ENCODE measurements around the gene SSBP4.

SSBP4 gene

DNA sequence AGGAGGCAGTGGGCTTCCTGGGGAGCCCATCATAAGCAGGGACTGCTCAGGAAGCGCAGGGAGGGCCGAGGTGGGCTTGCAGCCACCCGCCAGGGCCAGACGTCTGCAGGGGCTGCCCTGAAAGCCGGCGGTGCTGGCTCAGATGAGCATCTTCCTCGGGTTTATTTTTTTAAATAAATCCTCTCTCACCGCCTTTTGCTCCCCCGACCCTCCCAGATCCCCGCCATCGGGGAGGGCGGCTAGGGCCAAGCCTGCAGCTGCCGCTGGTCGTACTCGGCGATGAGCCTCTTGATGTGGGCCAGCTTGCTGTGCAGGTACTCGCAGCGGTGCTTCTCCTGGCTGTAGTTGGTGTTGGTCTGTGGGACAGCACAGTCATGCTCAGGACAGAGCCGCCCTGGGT, 25.3 kb downstream of the SSBP4 start:
- DNase-seq (ENCODE audit: low spot score), result no peak

DNA sequence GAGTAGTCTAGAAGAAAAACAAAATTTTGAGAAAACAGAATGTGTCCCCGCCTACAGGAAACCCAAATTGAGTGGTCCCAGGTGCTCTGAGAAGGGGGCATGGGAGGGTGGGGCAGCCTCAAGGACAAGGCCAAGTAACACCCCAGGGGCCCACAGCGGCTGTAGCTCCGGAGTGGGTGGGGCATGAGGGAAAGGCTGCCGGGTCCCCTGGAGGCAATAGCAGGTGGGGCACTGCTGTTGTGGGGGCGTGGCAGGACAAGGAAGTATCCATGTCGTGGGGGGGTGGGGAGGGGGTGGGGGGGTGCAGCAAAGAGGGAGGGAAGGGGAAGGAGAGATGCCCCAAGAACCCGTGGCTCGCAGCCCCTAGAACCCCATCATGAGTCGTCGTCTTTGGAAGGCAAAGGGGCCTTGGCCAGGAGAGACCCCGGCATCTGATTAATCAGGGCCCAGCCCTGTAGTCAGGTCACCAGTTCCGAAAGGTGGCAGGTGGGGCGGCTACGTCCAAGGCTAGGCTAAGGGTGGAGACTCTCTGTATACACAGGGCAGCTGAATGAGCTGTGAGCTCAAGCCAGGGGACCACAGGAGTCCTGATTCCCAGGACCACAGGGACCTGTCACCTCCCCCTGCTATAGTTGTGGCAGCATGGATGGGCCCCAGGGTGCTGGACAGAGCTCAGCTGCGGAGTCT, 26.2 kb downstream of the SSBP4 start:
- no peak for DNase-seq (ENCODE audit: low spot score)

DNA sequence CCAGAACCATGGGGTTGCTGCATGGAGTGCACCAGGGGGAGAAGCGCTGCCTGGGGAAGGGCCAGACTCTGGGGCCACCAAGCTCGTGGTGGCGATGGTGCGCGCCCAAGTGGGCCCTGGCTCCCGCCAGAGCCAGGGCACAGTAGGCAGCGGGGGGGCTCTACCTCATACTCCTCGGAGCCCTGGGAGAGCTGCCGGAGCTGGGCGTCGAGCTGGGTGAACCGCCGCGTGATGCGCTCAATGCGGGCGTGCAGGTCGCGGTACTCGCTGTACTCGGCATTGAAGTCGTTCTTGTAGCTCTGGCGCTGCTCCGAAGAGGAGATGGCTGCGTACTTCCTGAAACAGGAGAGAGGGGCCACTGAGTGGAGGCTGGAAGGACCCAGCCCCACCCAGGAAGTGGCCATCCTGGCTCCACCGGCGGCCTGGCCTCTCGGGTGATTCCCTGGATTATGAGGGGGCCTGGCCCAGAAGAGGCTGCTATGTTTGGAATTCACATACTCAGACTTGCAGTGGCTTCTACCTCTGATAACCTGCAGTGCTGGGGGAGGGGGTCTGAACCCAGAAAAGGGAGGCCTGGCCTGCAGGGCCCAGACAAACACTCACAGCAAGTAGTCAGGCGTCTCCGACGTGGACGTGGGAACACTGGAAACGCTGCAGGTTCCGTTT, 27.1 kb downstream of the SSBP4 start:
- no peak for DNase-seq (ENCODE audit: low spot score)

DNA sequence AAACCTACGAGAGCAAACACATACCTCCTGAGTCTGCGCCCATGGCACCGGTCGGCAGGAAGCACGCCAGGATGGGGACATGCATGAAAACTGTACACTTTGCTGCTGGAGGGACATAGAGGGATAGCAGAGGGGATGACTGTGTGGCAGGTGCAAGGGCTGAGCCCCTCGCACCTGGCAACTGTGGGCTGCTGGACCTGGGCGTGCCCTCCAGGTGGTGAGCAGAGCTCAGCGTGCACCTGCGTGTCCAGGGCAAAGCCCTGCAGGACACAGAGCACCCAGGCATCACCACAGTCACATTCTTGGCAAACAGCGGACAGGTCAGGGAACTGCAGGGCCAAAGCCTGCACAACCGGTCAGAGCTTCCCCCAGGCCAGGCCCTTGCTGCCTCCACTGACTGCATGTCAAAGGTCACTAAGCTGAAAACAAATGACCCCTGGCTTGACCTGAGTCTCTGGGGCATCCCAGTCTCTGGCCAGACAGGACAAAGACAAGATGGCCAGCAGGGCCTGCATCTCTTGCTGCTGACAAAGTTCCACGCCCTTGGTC, 27.7 kb downstream of the SSBP4 start:
- no peak for DNase-seq (ENCODE audit: low spot score)

DNA sequence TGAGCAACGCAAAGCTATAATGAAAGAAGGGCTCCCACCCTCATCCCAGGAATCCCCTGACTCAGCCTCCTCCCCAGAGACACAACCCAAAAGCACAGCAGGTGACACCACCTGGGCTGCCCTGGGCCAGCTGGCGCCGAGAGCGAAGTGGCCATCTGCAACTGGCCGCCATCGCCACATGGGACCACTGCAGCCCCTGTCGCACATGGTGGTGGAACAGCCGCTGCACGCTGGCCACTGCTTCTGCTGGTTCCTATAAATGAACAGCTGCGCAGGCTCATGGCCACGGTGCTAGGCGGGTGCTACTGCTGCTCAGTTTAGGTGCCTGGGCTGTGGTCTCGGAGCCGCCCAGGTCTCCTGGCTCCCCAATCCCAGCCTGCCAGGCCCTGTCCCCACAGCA, 30.4 kb downstream of the SSBP4 start:
- no peak for DNase-seq (ENCODE audit: low spot score)

DNA sequence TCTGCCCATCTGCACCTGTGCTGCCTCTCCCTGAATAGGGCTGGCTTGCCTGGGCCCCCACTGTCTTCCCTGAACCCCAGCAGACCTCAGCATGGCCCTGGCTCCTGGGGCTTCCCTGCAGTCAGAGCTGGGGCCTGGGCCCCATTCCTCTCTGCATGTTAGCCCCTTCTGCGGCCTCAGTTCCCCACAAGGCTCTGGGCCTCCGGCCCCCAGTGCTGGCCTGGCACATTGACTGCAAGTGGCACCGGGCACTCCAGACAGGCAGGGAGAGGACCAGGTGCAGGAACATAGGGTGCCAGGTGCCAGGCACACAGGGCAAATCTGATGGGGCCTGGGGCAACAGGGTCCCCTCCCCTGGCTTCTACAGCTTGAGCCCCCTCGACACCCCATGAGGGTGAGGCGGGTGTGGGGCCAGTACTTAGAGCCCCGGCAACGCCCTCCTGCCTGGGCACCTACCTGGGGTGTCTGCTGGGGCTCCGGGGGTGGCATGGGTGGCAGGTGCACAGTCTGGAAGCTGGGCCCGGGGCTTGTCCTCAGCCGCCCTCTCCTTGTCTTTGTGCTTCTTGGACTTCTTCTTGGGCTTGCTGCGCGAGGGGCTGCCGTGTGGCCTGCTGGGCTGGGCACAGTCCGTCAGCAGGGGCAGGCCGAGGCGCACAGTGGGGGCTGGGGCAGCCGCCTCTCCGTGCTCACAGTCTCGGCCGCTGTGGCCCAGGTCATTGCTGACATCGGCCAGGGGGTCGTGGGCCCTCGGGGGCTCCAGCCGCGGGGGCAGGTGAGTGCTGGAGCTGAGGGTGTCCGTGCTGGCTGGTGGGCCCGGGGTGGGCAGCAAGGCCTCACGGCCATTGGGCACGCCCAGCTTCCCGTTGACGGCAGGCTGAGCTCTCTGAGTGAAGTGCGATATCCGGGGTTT, 31.1 kb downstream of the SSBP4 start:
- no peak for DNase-seq (ENCODE audit: low spot score)

DNA sequence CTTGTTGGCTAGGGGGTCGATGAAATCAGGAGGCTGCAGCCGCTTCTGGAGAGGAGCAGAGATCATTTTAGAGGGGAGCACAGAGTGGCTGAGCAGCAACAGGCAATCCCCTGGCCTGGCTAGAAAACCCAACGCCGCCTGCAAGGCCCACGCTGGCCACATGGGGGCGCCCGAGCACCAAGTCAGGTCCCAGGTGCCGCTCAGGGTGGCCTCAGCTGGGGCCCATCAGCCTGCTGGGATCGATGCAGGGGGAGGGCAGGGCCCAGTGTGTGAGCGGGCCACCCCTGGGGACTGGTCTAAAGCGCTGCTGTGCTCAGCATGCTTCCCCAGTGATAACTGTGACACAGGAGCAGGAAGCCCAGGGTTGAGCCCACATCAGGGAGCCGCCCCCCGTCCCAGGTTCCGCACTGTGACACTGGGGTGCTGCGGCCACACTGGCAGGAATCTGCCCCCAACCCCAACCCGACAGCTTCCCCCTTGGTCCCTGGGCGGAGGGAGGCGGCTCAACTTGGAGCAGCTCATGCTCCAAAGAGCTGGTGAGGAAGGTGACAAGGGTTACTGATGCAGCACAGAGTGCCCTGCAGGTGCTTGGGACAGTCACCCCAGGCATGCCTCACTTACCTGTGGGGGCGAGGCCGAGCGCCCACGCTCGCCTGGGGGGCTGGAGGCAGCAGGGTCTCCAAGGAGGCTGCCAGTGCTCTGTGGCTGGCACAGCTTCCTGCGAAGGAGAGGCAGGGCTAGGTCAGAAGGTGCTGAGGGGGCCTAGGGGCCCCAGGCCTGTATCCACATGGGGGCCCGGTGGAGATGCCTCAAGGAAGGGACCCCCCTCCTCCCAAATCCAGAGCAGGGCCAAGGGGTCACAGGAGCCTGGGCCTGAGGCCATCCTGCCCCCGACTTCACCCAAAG, 32.0 kb downstream of the SSBP4 start:
- peak; percentile 93 for DNase-seq (ENCODE audit: low spot score)

DNA sequence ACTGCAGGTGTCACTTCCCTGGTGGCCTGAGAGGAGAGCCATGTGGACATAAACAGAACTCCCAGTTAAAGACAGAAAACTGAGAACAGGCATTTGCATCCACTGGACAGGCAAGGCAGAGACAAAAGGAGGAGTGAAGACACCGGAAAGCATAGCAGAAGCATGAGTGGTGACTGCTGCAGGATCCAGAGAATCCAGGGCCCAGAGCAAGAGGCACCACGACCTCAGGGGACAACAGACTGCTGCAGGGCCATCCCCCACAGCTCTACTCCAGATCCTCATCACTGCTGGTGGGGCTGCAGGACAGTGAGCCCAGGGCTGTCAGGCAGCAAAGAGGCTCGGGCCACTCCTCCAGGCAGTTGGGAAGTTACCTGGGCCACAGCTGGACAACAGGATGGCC, 33.2 kb downstream of the SSBP4 start:
- DNase-seq (ENCODE audit: low spot score), result no peak

DNA sequence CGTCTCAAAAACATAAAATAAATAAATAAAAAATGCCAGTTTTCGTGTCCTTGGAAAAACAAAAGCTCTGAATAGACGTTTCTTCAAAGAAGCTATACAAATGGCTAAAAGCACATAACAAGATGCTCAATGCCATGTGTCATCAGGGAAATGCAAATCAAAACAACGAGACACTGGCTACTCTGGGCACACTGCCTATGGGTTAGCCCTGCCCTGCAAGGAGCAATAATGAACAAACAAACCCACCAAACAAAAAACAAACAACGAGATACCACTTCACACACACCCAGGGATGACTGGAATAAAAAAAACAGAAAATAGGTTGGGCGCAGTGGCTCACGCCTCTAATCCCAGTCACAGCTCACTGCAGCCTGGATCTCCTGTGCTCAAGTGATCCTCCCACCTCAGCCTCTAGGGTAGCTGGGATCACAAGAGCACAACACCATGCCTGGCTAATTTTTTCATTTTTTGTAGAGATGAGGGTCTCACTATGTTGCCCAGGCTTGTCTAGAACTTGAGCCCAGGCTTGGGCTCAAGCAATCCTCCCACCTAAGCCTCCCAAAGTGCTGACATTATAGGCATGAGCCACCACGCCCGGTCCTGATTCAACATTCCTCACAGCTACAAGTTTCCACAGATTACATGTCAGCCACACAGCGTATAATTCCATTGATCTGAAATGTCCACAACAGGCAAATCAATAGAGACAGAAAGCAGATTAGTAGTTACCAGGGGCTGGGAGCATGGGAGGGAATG, 34.2 kb downstream of the SSBP4 start:
- no peak for DNase-seq (ENCODE audit: low spot score)

DNA sequence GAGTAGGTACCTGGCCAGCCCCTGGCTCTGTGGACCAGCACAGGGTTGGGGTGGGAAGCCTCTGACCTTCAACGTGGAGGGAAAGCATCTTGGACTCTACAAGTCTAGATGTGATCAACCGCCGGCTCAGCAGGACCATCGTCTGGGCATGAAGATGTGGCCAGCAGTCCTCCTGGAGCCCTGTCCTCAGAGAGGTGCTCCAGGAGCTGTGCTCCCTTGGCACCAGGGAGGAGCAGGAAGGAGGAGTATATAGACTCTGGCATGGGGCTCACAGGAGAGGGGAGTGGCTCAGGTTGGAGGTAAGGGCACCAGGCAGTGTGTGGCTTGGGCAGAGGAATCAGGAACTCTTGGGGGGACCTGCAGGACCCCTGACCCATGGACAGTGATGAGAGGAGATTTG, 37.1 kb downstream of the SSBP4 start:
- no peak for DNase-seq (ENCODE audit: low spot score)

DNA sequence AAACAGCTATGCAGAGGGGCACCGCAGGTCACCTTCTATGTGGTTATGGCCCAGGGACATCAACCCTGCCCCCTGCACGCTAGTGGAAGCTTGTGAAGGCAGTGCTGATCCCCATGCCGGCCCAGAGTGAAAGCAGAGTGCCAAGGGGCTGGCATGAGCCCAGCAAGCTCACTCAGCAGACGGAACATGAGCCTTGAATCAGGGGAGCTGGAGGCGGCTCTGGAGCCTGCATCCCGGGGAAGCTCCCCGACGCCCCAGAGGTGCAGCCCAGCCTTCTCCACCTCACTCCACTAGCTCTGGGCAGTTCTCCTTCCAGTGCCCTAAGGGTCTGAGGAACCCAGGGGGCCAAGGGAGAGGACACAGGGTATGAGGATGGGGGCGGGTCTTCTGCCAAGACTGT, 37.8 kb downstream of the SSBP4 start:
- no peak for DNase-seq (ENCODE audit: low spot score)

DNA sequence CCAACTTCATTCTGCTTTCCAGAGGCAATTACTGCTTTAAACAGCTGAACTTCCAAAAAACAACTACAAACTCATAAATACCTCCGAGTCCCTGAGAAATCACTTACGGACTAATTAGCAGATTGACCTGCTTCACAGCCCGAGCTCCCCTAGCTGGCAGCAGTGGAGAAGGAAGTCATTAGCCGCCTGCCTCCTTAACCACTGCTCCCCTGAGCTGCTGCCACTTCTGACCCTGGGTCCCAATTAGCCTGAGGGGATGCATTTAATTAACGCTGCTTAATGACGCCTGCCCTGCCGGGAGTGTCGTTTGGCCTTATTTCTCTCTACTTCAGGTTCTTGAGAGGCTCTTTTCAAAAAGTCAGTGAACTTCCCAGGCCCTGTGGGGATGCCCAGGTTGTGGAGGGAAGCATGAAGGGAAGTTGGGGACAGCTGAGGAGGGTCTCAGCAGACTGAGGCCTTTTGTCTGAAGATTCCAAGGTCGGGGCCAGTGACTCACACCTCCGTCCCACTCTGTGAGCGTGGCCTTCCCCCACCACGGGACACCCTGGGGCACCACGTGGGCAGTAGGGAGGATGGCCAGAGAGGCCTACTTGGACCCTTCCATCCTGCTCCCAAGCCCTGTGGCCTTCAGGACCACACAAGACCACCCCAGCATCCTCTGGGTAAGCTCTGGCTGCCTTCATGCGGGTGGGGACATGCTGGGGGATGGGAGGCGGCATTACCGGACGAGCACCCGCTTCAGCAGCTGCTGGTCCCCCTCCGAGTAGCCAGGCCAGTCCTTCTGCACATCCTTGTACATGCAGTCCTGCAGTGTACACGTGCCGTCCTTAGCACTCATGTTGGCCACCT, 38.5 kb downstream of the SSBP4 start:
- DNase-seq (ENCODE audit: low spot score), result no peak

DNA sequence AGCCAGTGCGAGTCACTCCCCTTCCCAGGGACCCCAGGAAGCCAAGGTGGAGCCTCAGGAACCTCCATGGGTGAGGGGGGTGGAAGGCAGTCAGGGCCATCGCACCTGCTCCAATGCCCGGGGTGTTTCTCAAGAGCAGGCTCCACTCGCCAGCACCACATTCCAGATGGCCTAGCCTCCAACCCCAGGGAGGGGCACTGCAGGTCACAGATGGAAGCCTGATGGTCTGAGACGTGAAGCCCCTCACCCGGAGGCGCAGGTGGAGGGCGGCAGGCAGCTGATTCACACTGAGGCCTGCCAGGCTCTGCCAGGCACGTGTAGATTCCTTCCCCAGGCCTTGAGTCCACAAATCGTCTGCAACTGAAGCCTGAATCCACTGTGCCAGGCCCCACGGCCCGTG, 41.7 kb downstream of the SSBP4 start:
- no peak for DNase-seq (ENCODE audit: low spot score)

DNA sequence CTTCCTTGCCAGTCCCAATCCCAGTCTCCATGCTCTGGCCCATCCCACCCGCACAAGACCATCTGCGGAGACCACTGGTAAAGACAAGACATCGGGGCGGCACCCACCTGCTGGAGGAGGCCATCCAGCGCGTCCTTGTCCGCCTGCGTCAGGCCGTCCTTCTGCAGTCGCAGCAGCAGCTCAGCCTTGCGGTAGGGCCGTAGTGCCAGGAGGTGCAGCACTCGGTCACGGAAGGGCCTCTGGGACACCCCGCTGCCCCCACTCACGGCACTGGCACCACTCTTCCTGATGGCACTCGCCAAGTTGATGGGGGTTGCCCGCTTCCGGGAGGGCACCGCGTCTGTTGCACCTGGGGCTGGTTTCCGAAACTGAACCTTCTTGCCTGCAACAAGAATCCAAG, 42.3 kb downstream of the SSBP4 start:
- no peak for DNase-seq (ENCODE audit: low spot score)

DNA sequence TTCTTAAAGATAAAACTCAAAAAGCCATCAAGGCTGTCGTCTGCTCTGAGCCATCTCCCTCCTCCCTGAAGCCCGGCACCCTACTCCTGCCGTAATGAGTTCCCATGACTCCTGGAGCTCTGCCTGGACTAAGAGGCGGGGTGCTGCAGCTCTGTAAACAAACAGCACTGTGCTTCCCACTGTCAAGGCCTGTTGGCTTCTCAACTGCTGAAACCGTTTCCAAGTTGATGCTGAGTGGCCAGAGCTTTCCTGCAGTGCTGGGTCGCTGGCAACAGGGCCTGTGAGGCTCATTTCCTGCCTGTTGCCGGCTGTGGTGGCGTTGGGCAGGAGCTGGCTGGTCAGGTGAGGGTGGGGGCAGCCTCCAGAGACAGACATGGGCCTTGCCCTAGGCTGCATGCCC, 45.4 kb downstream of the SSBP4 start:
- no peak for DNase-seq (ENCODE audit: low spot score)

DNA sequence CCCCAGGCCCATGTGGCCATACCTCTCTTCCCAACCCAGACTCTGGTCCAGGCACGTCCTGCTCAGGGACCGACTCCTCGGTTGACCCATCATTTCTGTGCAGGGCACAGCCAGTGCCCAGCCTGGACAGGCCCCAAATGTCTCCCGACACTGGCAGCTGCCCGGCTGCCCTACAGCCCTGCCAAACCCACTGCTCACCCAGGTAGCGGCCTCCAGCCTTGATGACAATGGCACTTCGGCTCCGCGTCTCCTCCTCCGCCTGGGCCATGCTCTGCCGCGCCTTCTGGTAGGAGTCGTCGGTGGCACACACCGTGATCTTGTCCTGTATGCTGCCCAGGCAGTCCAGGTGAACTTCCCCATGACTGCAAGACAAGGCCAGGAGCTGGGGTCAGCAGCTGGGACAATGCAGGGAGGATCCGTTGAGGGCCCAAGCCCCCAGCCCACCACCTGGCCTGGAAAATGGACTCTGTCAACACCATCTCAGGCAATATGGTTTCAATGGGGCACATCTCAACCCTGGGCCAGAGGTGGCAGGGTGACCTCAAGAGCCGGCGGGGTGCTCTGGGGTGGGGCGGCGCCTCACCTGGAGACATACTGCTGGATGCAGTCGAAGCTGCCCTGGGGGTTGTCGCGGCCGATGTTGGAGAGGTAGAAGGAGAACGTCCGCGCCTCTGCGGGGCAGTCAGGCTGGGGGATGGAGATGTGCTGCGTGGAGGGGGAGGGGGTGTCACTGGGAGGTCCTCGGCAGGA, 46.2 kb downstream of the SSBP4 start:
- DNase-seq (ENCODE audit: low spot score), result no peak

DNA sequence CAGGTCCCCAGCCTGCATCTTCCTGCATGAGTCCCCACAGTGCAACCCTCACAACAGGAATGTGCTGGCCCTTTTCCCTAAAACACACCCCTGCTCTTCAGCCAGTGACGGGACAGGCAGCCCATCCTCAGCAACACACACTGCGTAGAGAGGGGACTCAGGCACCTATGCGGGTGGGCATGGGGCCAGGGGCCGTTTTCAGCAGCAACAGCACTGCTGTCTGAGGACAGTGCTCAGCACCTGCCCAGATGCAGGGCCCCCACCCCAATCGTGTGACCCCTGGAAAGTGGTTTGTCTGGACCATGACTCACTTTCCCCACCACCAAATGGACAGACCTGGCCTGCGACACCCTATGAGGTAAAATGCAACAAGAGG, 46.8 kb downstream of the SSBP4 start:
- DNase-seq (ENCODE audit: low spot score), result no peak

DNA sequence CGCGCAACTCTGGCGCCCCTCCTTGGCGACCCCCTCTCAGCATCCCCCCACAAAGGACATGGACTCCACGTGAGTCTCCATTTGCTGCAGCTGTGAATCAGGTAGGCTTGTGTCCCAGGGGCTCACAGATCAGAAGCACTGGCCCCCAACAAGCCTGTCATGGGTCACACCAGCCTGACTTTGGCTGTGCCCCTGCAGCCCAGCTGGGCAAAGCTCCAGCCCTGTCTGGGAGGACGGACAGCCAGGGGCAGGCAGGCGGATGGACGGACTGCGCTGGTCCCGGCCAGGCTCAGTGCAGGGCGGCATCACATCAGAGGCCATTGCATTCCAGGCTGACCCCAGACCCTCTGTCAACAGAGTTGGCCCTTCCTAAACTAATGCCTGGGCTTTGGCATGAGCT, 47.2 kb downstream of the SSBP4 start:
- no peak for DNase-seq (ENCODE audit: low spot score)

DNA sequence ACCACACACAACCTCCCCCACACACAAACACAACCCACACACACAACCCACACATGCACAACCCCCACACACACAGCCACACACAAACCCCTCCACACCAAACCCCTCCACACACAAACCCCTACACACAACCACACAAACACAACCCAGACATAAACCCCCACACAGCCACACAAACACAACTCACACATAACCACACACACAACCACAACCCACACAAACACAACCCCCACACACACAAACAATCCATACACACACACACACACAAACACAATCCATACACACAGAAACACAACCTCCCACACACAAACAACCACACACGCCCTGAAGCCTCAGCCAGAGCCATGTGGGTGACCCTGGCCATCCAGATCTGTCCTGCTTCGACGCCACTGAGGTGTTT, 48.8 kb downstream of the SSBP4 start:
- DNase-seq (ENCODE audit: low spot score), result no peak

All from HuH-7.5 (cell line).